Measurements from ENCODE around the gene C17orf58. TPM values are rescaled to one million over a fixed set of nuclear protein-coding genes. Genes with fewer than 3 reads are reported as not detected.
A peak's percentile ranks its signal among the peaks of the same experiment; 100 is the strongest.
"Not testable (repeated sequence)": the region's sequence is repeated elsewhere in the genome, so short reads cannot be mapped to it uniquely, and the experiment has no call there.

Gene C17orf58
- total RNA-seq, 1 donor from 2014 or later: 23.7 TPM

DNA sequence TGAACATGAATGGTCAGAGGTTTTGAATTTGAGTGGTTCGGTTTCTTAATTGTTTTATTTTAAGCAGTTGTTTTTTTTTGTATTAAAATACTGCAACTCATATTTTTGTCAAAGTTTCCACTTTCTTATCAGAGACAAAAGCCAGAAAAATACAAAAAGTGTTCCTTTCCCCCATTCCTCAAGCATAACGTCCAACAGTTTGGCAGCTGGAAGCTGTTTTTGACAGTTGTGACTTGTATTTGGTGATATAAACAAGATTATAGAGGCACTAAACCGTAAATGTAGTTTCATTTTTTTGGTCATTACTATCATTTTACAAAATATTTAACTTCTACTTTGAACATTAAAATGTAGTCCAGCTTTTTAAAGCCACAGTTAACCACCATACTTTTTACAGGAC lies 36.0 kb downstream of the C17orf58 start:
- not testable (repeated sequence) for DNase-seq (ENCODE audit: low read depth in 2 of 2)

DNA sequence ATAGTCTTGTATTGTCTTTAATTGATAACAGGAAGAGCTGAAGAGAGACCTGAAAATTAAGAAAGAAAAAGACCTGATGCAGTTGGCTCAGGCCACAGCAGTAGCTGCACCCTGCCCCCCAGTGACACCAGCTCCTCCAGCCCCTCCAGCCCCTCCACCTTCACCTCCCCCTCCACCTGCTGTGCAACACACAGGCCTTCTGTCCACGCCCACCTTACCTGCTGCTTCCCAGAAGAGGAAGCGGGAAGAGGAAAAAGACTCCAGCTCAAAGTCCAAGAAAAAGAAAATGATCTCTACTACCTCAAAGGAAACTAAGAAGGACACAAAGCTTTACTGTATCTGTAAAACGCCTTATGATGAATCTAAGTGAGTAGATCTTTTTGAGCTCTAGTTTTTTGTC lies 36.8 kb downstream of the C17orf58 start:
- DNase-seq (ENCODE audit: low read depth in 2 of 2): no peak

DNA sequence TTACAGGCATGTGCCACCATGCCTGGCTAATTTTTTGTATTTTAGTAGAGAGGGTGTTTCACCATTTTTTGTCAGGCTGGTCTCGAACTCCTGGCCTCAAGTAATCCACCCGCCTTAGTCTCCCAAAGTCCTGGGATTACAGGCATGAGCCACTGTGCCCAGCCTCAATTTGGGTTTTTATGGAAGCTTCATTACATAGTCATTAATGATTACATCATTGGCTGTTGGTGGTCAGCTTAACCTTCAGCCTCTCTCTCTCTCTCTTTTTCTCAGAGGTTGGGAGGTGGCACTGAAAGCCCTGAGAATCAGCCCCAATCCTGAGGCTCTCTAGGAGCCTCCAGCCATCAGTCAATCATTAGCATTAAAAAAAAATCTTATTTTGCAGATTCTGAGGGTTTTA lies 45.3 kb downstream of the C17orf58 start:
- DNase-seq (ENCODE audit: low read depth in 2 of 2): no peak

DNA sequence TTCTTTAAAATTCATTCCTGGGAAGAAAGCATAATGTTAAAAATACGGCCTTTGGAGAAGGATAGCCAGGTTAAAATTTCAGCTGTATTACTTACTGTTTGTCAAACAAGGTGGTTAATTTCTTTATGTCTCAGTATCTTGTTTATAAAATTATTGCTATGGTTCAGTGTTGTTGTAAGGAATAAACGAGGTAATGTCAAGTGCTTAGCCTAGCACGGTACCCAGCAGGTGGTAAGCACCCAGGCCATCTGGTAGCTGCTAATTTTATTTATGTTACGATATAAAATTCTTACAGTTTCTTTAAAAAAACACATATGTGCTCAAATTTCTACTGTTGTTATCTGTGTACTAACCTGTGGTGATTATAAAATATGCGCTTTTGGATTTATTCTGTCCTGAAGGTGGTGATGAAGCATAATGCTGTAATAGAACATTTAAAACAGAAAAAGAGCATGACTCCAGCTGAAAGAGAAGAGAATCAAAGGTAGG lies 48.9 kb downstream of the C17orf58 start:
- no peak for DNase-seq (ENCODE audit: low read depth in 2 of 2)

DNA sequence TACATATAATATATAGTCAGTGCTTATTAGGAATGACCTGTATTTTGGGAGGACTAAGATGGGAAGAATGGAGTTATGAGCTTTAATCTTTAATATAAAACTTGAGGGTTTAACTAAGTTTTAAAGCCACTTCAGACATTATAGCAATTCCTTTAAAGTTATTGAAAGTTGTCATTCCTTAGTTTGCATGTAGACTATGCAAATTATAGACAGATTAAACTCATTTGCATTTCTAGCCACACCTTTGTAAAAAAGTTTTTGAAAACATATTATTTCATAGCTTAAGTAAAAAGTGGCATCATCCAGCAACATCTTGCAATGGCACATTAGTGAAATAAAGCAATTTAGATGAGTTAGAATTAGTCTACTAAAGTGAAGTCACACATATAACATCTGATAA lies 49.8 kb downstream of the C17orf58 start:
- no peak for DNase-seq (ENCODE audit: low read depth in 2 of 2)

DNA sequence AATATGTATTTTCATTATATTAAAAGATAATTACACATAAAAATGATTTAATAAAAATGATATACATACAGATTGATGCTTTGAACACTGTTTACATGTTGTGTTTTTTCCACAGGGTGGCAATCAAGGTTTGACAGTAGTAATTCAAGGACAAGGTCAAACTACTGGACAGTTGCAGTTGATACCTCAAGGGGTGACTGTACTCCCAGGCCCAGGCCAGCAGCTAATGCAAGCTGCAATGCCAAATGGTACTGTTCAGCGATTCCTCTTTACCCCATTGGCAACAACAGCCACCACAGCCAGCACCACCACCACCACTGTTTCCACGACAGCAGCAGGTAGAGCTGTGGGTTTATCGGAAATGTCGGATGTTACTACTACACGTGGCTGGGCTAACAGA lies 52.2 kb downstream of the C17orf58 start:
- DNase-seq (ENCODE audit: low read depth in 2 of 2): no peak

DNA sequence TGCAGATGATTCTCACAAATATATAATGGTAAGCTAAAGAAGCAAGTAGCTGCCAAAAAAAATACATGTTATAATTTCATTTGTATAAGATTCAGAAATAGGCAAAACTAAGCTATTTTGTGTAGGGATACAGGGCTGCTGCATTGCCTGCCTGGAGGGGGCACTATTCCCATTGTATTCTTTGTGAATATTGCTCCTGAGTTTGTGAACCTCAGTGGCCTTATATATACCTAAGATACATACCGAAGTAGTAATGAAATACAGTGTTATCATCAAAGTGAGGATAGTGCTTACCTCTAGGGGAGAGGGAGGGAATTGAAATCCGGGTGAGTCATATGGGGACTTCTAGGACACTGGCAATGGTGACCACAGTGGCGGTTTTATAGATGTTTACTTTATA lies 53.5 kb downstream of the C17orf58 start:
- DNase-seq (ENCODE audit: low read depth in 2 of 2): peak; percentile 3 to 42

Other genes starting within 250 kb of the C17orf58 start
- 19.9 and 33.0 TPM in 2 replicates for gene BPTF, start 171.0 kb downstream of the C17orf58 start, total RNA-seq
- 89.0 and 103 TPM in 2 replicates for gene KPNA2, start 39.3 kb upstream of the C17orf58 start, total RNA-seq

All from dermis microvascular lymphatic vessel endothelial cell (primary cell).